HG03060 (cell line): ENCODE results near the gene NOL9.

Source experiments
- ATAC-seq: cut with Tn5 transposase; IDR thresholded peaks from one replicate; pipeline ENCODE4 v1.9.1; 2021; ENCODE audit warnings: low read depth, moderate number of reproducible peaks; ENCODE audit not compliant: unreplicated experiment

Gene NOL9

GRCh38 chr1:6591222-6591621, 36.9 kb upstream of the NOL9 start:
- ATAC-seq: no peak

DNA sequence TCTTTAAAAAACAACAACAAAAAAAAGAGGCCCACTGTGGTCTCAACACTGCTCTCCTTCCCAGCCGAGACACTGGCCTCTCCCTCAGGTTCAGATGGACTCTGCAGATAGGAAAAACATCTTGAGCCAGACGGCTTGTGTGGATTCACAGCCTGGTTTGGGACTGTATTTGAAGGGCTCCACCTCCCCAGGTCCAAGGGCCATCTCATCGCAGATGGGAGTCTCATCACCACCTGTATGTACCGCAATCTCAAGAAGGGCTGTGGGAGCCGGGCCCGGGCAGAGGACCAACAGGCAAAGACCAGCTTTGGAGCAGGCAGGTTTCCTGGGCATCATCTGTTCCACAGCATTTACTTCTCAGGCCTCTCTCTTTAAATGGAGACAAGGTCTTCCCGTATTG, 35.7 kb upstream of the NOL9 start:
- ATAC-seq: no peak

- ATAC-seq: no peak
Measured at GRCh38 chr1:6588893-6589520, 34.7 kb upstream of the NOL9 start.

DNA sequence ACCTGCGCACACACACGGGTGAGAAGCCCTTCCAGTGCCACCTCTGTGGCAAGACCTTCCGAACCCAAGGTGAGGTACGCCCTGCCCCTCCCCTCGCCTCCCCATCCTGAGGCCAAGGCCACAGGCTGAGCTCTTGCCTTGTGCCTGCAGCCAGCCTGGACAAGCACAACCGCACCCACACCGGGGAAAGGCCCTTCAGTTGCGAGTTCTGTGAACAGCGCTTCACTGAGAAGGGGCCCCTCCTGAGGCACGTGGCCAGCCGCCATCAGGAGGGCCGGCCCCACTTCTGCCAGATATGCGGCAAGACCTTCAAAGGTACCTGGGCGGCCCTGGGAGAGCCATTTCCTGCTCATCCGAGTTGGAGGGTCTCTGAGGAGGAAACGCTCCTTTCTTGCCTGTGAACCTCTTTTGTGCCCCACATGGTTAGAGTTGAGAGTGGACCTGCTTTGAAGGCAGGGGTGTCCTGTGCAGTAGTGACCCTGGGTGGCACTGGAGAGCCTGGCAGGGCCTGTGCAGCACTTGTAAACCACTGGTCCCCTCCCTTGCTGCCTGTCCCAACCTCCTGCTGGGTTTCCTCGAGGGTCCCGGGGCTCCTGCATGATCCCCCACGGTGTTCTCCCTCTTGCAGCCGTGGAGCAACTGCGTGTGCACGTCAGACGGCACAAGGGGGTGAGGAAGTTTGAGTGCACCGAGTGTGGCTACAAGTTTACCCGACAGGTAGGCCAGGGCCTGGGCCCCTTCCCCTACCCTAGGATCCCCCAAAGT, 34.0 kb upstream of the NOL9 start:
- ATAC-seq: no peak

- no peak for ATAC-seq
Measured at GRCh38 chr1:6587261-6588005, 33.1 kb upstream of the NOL9 start.

DNA sequence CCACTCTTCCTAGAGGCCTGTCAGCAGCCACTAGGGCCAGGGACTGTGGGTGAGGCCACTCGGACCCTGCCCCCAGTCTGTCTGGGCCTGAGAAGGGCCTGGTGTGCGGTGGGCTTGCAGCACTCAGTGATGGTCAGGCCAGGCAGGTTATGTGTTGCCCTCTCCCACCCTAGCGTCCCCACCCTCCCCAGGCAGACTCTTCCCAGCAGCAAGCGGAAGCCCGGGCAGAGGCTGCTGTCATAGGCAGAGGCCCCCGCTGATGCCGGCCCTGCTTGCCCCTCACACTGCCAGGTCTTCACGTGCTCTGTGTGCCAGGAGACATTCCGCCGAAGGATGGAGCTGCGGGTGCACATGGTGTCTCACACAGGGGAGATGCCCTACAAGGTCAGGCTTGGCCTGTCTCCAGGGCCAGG, 32.1 kb upstream of the NOL9 start:
- no peak for ATAC-seq

GRCh38 chr1:6585841-6586240, 31.5 kb upstream of the NOL9 start:
- no peak for ATAC-seq

DNA sequence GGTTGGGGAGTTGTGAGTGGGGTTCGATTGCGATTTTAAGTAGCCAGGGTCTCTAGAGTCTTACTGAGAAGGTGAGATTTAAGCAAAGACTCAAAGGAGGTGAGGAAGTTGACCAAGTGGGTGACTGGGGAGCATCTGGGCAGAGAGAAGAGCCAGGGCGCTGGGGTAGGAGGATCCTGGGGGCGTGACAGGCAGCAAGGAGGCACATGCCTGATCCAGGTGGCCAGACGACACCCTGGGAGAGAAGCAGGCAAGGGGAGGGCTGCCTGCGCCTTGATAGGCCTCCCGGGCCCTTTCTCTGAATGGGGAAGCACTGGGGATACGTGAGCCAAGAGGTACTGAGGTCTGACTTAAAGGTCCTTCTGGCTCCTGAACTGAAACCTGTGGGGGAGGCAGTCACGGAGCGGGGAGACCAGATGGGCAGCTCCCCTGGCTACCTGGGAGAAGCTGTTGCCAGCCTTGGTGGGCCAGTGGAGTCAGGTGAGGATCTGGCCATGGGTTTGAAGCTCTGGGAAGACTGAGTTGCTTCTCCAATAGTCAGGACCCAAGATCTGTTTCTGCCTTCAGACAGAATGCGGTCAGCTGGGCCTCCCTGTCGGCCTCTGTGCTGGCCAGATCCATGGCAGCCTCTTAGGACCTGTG, 30.9 kb upstream of the NOL9 start:
- no peak for ATAC-seq

GRCh38 chr1:6584126-6585080, 30.1 kb upstream of the NOL9 start:
- ATAC-seq: no peak

- no peak for ATAC-seq
Measured at GRCh38 chr1:6582370-6582769, 28.1 kb upstream of the NOL9 start.

GRCh38 chr1:6581561-6582305, 27.4 kb upstream of the NOL9 start:
- ATAC-seq: no peak

DNA sequence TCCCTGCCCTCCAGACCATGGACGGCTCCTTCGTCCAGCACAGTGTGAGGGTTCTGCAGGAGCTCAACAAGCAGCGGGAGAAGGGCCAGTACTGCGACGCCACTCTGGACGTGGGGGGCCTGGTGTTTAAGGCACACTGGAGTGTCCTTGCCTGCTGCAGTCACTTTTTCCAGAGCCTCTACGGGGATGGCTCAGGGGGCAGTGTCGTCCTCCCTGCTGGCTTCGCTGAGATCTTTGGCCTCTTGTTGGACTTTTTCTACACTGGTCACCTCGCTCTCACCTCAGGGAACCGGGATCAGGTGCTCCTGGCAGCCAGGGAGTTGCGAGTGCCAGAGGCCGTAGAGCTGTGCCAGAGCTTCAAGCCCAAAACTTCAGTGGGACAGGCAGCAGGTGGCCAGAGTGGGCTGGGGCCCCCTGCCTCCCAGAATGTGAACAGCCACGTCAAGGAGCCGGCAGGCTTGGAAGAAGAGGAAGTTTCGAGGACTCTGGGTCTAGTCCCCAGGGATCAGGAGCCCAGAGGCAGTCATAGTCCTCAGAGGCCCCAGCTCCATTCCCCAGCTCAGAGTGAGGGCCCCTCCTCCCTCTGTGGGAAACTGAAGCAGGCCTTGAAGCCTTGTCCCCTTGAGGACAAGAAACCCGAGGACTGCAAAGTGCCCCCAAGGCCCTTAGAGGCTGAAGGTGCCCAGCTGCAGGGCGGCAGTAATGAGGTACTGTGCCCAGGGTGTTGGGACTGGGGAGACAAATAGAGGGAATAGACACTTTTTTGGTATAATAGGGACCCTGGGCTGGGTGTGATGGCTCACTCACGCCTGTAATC, 26.5 kb upstream of the NOL9 start:
- no peak for ATAC-seq

DNA sequence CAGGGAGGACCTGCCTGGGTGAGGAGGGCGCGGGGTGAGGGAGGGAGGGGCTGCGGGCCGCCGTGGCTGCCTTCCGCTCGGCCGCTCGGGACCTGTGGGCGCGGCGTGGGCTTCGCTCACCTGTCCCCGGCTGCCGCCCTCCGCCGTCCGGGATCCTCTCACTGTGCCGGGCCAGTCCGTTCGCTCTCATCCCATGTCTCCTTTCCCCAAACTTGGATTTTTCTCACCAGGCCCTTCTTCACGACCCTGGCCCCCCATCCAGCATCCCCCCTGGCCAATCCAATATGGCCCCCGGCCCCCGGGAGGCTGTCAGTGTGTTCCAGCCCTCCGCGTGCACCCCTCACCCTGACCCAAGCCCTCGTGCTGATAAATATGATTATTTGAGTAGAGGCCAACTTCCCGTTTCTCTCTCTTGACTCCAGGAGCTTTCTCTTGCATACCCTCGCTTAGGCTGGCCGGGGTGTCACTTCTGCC, 25.8 kb upstream of the NOL9 start:
- ATAC-seq: no peak

DNA sequence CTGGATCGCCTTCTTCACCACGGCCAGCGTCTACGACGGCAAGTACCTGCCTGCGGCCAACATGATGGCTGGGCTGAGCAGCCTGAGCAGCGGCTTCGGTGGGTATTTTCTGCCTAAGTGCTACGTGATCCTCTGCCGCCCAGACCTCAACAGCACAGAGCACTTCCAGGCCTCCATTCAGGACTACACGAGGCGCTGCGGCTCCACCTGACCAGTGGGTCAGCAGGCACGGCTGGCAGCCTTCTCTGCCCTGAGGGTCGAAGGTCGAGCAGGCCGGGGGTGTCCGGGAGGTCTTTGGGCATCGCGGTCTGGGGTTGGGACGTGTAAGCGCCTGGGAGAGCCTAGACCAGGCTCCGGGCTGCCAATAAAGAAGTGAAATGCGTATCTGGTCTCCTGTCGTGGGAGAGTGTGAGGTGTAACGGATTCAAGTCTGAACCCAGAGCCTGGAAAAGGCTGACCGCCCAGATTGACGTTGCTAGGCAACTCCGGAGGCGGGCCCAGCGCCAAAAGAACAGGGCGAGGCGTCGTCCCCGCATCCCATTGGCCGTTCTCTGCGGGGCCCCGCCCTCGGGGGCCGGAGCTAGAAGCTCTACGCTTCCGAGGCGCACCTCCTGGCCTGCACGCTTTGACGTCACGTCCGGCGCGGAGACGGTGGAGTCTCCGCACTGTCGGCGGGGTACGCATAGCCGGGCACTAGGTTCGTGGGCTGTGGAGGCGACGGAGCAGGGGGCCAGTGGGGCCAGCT, 25.2 kb upstream of the NOL9 start, which contains the start of gene ZBTB48:
Gene ZBTB48, plus strand, starts transcription at position 621 of the 745 bp plus-strand sequence. CDS start 616 bp downstream, outside the sequence.
- ATAC-seq: peak; percentile 74

GRCh38 chr1:6578624-6579373, 24.5 kb upstream of the NOL9 start:
- no peak for ATAC-seq

- ATAC-seq: no peak
Measured at GRCh38 chr1:6577831-6578525, 23.7 kb upstream of the NOL9 start.
